ENCODE data around the gene TTLL10.
"Not testable (repeated sequence)": the region's sequence is repeated elsewhere in the genome, so short reads cannot be mapped to it uniquely, and the experiment has no call there.

The TTLL10 gene

DNA sequence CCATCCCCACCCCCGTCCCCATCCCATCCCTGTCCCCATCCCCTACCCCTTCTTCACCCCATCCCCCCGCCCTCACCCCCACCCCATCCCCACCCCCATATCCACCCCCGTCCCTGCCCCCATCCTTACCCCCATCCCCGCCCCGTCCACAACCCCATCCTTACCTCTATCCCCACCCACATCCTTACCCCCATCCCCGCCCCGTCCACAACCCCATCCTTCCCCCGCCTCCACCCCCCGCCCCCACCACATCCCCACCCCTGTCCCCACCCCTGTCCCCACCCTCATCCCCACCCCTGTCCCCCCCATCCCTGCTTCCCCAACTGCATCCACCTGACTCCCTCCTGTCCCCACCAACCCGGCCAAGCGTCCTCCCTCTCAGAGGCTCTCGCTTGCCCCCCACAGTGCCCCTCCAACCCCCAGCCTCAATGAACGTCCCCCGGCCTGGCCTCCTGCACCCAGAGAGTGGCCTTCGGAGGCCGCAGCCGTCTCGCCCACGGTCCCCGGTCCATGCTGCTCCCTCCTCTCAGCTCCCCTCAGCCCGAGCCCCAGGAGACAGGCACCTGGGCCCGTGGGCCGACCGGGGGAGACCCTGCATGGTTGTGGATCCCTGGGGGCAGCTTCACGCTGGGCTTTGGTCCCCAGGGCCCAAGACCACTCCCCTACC, 32.3 kb upstream of the TTLL10 start:
- no peak for DNase-seq

DNA sequence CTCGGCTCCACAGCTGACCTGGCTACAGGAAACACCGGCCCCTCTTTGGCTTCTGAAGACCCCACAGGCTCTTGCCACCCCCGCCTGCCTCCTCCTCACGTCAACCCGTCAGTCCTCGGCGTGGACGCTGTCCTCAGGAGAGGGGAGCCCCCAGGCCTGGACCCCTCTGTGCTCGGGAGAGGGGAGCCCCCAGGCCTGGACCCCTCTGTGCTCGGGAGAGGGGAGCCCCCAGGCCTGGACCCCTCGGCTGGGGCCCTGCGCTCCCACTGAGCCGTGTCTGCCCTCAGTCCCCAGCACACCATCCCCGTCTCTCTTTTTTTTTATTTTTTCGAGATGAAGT, 31.8 kb upstream of the TTLL10 start:
- DNase-seq = no peak

DNA sequence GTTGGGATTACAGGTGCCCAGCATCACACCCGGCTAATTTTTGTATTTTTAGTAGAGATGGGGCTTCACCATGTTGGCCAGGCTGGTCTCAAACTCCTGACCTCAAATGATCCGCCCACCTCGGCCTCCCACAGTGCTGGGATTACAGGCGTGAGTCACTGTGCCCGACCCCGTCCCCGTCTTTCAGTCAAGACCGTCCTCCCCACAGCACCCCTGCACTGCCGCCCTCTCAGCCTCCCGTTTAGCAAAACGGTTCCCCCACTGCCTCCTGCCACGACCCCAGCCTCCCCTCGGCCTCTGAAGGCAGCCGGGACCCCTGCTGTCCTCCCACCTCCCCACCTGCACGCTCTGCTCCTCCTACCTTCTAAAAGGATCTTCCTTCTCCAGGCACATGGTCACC, 31.3 kb upstream of the TTLL10 start:
- DNase-seq = not testable (repeated sequence)

DNA sequence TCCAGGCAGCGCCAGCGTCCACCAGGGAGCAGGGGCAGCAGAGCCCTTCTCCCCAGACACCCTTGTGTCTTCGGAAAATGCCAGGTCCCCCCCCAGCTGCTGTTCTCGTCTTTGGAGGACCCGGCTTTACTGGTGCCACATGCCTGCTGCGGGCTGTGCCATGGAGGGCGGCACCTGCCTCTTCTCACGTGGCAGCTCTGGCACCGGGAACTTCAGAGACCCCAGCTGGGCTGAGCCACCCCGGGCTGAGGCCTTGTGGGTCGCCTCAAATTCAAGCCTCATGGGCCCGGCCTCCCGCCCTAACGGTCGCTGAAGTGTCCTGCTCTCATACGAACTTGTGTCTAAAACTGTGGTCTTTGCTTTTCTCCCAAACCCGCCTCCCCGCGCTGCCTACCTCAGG, 30.8 kb upstream of the TTLL10 start:
- no peak for DNase-seq

DNA sequence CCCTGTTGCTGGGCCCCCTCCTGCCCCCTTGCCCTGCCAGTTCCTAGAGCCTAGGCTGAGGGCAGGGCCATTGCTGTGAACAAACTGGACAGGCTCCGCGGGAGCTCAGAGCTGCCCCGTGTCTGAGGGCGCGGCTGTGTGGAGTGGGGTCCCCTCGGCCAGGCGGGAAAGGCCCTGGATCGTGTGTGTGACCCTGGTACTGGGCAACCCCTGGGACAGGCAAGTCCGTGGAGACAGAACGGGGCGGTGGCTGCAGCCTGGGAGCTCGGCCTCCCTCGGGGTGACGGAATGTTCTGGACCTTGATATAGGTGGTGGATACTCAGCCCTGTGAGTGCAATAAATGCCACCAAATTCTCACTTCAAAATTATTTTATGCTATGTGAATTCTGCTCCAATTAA, 30.0 kb upstream of the TTLL10 start:
- DNase-seq = no peak

DNA sequence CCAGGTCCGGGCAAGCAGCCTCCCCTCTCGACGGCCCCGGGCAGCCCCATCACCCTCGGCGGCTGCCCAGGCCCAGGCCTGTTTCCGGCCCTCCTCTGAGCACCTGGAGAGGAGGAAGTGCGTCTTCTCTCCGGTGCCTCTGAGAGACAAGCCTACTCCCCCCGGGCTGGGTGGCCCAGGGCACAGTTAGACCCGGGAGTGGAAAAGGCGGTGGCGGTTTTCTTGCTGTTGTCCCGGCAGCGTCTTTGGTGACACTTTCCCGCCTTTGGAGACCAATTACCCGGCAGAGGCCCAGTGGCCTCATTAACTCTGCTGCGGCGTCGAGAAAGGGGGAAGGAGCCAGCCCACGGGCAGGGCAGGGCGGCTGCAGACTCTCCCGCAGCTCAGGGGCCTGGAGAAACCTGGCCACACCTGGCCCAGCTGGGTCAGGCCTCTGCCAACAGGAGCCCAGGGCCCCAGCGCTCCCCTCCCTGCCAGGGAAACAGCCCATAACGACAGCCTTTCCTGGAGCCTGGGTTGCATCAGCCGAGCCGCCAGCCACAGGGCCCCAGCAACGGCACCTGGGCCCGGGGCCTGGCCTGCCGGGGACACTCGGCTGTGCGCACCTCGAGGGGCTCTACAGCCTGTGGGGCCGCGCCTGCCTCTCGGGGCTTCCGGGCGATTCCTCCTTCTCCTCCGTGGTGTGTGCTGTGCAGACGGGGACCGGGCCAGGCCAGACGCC, 29.4 kb upstream of the TTLL10 start:
- peak; percentile 44 for DNase-seq

DNA sequence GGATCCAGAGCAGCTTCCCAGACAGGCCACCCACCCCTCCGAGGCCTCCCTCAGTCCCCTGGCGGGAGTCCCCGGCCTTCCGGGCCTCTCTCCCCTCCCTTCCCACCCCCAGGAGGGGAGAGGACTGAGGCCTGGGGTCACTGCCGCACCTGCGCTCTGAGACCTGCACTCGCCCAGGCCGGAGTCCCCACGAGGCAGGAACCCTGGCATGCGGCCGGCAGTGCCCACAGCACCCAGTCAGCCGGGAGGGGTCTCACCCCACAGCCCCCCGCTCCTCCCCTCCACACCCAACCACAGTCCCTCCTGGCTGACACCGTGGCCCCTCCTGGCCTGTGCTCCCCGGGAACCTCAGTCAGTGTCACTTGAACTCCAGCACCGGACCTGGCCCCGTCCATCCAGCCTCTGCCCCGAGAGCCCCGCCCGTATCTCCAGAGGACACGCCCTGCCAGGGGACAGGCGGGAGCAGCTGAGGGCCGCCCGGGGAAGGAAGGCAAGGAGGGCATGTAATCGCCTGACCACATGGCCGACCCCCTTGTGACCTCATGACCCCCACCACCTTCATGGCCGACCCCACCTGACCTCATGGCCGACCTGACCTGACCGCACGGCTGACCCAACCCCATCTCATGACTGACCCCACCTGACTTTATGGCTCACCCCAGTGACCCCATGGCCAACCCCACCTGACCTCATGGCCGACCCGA, 28.7 kb upstream of the TTLL10 start:
- DNase-seq = no peak

DNA sequence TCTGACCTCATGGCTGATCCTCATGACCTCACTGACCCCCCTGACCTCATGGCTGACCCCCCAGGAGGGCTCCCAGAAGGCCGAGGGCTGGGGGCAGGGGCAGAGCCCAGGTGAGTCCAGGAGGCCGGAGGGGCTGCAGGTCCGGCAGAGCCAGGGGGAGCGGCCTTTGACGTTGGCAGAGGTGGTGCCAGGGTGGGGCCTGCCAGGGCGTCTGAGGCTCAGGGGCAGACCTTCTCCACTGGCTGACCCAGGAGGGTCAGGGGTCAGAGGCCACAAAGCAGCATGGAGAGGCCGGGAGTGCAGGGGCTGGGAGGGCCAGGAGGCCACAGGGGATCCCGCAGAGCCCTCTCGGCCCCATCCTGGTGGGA, 28.1 kb upstream of the TTLL10 start:
- DNase-seq = no peak

DNA sequence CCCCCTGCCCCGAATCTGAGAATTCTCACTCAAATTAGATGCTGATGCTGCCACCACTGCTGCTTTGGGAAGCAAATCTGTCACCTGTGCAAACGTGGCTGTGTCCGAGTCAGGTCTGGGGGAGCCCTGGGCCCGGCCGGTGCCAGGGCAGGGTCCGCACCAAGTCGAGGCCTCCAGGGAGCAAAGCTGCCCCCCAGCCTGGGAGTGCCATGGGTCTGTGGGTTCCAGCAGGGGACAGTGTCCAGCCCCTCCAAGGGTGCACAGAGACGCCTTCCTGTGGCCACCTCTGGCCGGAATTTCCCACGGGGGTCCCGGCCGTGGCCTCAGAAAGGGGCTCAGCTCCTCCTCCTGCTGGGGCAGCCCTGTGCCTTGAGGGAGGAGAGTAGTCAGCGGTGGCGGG, 27.7 kb upstream of the TTLL10 start:
- no peak for DNase-seq

DNA sequence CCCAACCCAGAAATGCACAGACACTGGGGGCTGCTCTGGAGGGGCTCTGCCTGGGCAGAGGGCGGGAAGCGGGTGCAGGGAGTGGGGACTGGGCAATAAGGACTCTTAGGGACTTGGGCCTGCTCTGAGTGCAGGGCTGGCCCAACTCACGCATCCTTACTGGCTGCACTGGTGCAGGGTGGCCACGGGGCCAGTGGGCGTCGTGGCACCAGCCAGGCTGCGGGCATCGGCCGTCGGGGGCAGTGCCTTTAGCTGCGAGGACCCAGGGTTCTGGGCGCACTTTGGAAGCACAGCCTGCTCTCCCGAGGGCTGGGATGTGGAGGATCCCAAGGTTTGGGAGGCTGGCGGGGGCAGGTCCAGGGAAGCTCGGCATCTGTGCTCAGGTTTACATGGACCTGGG, 27.1 kb upstream of the TTLL10 start:
- DNase-seq = no peak

DNA sequence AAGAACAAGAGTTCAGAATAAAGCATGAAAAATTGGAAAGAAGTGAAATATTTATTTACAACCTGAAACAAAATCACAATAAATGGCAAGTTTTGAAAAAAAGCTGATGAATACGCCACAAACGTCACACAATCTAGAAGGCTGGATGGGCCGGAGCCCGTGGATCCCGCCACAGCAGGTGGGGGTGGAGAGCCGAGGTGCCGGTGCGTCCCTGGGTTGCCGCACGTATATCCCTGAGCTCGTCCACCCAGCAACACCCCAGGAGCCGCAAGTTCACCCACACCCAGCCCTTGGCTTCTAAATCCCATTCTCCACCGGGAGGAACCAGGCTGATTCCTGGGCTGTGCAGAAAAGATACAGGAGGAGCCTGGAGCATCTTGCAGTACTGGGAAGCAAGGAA, 25.6 kb upstream of the TTLL10 start:
- no peak for DNase-seq

DNA sequence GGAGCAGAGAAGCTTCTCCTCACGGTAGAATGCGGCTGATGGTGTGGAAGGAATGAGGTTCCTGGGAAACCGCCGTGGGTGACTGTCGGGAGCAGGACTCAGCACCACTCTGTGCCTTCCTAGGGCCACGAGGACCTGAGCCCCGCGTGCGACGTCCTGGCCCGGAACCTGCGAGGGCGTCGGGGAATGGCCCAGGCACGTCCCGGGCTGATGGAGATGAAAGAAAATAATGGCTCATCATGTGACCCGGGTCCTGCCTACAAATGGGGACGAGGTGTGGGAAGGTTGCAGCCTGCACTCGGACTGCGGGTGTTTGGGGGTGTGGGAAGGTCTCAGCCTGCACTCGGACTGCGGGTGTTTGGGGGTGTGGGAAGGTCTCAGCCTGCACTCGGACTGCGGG, 25.1 kb upstream of the TTLL10 start:
- no peak for DNase-seq

DNA sequence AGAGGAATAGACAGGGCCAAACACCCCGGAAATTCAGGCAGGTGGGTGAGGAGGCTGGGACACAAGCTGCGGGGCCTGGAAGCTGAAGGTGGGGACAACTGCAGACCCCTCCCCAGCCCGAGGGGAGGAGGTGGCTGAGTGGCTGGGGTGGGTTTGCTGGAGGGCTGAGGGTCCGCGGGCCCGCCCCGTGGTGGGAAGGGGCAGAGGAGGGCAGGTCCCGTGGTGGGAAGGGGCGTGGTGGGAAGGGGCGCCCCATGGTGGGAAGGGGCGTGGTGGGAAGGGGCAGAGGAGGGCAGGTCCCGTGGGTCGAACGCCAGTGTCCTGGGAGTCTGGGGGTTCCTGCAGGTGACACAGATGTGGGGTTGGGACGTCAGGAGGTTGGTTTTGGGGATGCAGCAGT, 24.3 kb upstream of the TTLL10 start:
- no peak for DNase-seq

DNA sequence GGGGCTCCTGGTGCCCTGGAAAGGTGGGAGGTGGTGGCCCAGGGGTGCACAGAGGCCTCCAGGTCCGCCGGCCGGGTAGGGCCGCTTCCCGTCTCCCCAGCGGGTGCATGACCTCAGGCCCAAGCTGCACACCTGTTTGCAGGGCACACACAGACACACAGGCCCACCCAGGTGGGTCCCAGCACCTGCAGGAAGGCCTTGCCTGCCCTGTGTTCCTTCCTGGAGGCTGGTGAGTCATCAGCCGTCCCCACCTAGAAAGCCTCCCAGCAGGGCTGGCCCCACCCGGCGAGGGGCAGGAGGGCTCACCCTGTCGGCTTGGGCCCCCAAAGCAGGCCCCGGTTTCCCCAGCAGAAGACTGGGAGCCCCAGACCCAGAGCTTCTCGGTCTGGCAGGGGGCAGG, 23.6 kb upstream of the TTLL10 start:
- peak; percentile 6 for DNase-seq

DNA sequence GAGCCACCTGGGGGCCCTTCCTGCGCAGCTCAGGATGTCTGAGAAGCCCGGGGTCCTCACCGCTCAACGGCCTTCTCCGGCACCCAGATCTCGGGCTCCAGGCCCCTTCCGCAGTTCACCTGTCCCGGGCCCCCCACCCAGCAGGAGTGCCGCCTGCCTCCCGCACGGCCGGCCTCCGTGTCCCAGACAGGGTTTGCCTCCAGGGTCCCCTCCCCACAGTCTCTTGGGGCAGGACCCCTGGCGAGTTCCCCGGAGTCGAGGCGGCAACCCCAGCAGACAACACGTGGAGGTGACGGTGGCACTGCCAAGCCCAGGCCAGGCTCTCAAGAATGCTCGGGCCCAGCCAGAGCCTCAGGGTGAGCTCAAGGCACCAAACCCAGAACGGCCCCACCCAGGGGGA, 22.4 kb upstream of the TTLL10 start:
- no peak for DNase-seq

DNA sequence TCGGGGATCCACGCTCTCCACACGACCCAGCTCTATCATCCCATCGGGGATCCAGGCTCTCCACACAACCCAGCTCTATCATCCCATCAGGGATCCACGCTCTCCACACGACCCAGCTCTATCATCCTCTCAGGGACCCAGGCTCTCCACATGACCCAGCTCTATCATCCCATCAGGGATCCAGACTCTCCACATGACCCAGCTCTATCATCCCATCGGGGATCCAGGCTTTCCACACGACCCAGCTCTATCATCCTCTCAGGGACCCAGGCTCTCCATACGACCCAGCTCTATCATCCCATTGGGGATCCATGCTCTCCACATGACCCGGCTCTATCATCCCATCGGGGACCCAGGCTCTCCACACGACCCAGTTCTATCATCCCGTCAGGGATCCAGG, 21.2 kb upstream of the TTLL10 start:
- not testable (repeated sequence) for DNase-seq

DNA sequence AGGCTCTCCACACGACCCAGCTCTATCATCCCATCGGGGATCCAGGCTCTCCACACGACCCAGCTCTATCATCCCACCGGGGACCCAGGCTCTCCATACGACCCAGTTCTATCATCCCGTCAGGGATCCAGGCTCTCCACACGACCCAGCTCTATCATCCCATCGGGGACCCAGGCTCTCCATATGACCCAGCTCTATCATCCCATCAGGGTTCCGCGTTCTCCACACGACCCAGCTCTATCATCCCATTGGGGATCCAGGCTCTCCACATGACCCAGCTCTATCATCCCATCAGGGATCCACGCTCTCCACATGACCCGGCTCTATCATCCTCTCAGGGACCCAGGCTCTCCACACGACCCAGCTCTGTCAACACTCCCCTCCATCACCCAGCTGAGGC, 20.5 kb upstream of the TTLL10 start:
- DNase-seq = not testable (repeated sequence)

DNA sequence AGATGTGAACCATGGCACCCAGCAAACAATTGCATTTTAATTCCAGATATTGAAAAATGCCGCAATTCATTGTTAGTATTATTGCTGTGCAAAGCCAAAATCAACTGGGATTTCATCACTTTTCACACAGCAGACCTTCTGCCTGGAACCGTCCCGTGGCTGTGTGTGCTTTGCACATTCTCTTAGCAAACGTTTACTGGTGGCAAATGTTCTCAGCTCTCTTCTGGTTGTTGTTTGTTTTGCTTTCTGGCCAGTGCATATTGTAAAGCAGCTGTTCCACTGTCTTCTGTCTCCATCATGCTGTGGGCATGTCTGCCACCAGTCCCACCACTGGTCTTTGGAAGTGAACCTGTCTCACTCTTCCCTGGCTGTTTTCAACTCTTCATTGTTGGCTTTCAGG, 19.8 kb upstream of the TTLL10 start:
- no peak for DNase-seq

DNA sequence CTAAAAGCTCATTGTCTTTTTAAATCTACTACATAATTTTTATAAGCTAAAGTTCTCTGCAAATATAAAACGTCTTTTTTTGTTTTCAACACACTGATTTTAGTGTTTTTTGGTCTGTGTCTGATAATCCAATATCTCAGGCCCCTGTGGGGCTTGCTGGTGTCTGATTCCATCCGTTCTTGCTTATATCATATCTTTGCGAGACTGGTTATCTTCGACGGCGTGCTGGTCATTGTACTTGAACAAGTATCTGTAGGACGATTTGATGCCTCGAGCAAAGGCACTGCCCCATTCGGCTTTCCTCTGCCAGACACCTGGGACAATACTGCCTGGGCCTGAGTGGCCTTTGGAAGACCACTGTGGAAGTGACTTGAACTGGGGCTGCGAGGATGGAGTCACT, 18.4 kb upstream of the TTLL10 start:
- DNase-seq = no peak

DNA sequence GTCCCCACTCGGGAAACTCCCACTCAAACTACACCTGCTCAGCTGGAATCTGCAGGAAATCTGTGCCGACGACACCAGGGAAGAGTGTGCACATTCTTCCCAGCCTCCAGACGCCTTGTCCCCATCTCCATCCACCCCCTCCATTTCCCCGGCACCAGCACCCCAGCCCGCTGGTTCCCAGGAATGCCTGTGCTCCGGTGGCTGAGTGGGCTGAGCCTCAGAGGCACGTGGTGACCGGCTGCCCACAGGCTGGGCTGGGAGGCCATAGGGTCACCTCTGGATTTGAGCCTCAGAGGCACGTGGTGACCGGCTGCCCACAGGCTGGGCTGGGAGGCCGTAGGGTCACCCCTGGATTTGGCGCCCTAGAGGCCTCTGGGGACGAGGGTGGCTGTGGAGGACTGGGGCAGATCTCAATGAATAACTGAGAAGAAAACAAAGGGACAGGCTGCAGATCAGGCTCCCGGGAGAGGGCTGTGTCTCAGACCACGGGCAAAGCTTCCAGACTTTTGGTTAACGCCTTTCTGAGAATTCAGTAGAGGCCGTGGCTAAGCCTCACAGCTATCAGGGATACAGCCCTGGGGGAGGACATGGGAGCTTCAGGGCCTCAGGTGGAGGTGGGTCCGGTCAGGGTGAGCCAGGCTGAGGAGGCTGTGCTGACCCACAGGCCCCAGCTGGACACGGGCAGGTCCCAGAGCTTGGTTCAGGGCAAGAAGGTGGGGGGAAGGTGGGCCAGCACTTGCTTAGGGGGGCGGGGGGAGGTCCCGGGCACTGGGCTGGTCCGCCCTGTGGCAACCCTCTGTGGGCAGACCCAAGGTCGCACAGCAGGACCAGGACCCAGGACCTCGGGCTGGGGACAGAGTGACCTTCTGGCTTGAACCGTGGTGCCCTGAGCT, 17.3 kb upstream of the TTLL10 start:
- DNase-seq = no peak

DNA sequence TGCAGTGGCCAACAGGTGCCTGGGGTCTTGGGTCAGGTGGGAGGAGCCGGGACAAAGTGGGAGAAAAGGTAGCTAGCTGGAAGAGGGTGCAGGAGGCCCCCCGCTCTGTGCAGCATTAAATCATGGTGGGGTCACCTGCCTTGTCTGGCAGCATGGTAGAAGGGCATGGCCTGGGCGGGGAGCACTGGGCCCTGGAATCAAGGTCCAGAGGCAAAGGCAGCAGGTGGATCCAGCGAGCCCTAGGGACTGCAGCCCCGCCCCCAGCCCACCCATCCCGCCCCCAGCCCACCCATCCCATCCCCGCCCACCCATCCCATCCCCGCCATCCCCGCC, 16.7 kb upstream of the TTLL10 start:
- DNase-seq = no peak

DNA sequence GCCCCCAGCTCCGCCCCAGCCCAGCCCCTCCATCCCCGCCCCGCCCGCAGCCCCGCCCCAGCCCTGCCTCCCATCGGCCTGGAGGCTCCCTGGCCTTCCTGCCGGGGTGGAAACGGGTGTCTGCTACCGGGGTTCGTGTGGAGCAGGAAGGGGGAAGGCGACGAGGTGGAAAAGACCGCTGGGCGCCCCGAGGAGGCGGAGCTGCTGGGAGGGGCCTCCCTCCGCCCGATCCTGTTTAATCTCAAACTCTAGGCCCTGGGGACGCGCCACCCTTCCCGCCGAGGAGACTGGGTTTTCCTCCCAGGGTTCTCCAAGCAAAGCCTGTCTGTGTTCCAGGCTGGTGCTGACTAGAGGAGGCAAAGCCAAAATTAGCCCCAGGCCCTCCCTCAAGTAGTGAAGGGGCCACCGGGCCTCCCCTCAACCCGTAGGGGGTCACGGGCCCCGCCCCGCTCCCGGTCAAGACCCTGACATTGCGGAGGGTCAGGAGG, 16.2 kb upstream of the TTLL10 start:
- peak; percentile 85 for DNase-seq

DNA sequence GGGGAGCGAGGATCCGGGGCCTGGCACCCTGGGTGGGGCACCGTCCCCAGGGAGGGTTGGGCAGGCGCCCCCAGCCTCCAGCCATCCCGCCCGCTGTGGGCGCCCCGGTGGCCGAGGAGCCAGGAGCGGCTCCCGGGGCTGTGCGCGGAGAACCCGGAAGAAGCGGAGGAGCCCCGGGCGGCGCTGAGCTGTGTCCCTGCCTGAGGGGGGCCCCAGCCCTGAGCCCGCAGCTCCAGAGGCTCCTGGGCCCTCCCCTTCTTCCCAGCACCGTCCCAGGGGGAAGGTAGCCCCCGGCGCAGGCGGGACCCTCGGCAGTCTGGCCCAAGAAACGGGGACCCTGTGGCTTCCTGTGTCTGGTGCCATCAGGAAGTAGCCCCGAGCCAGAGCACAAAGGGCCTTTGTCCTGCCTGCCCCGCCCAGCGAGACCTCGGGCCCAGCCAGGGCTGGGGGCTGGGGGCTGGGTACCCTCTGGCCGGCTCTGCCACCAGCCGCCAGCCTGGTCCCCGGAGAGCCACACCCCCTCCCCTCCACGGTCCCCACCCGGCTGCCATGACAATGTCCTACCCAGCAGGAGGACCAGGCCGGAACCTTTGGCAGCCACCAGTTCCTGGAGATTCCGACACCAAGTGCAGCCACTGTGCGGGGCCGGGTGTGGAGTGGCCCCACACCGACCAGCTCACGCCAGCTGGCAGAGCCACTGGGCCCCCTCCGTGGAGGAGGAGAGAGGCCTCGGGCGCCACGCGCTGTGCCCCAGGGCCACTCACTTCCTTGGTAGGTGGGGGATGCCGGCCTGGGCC, 15.6 kb upstream of the TTLL10 start:
- peak; percentile 61 for DNase-seq
